NCI-H146 treated with DMSO at 0.1 percent for 48 hours (cell line): Measurements from ENCODE around the gene ZNF878.
A peak's percentile ranks its signal among the peaks of the same experiment; 100 is the strongest.
"Not testable (repeated sequence)": the region's sequence is repeated elsewhere in the genome, so short reads cannot be mapped to it uniquely, and the experiment has no call there.

Experiments
- DNase-seq: peaks from one replicate; lab custom pipeline; 2025; ENCODE audit not compliant: unreplicated experiment; lab: John Stamatoyannopoulos, UW

Gene ZNF878

GRCh38 chr19:12052497-12053169 lies at the start of gene ZNF878:
Gene ZNF878 (minus strand): TSS chr19:12052961. CDS start chr19:12052801, 160 bp downstream.
- DNase-seq = peak; percentile 98

- DNase-seq = no peak
These were observed 45.3 kb upstream of the ZNF878 start for GRCh38 chr19:12098040-12098439.

GRCh38 chr19:12095111-12095790 lies 42.5 kb upstream of the ZNF878 start:
- DNase-seq = no peak

- no peak for DNase-seq
These were observed 41.0 kb upstream of the ZNF878 start for GRCh38 chr19:12093777-12094176.

GRCh38 chr19:12092956-12093355 lies 40.2 kb upstream of the ZNF878 start:
- DNase-seq = no peak

GRCh38 chr19:12092065-12092867 lies 39.5 kb upstream of the ZNF878 start:
- peak; percentile 24 for DNase-seq

GRCh38 chr19:12090807-12091206 lies 38.0 kb upstream of the ZNF878 start:
- DNase-seq = peak; percentile 55

- no peak for DNase-seq
These were observed 32.5 kb upstream of the ZNF878 start for GRCh38 chr19:12085074-12085818.

- not testable (repeated sequence) for DNase-seq
These were observed 30.6 kb upstream of the ZNF878 start for GRCh38 chr19:12083336-12083735.

GRCh38 chr19:12077375-12077774 lies 24.6 kb upstream of the ZNF878 start:
- DNase-seq = no peak

GRCh38 chr19:12076331-12076730 lies 23.6 kb upstream of the ZNF878 start:
- DNase-seq = not testable (repeated sequence)

- DNase-seq = no peak
These were observed 22.9 kb upstream of the ZNF878 start for GRCh38 chr19:12075538-12076139.

- peak; percentile 87 for DNase-seq
These were observed 12.1 kb upstream of the ZNF878 start, which contains the start of gene ZNF844 for GRCh38 chr19:12064590-12065538. Gene ZNF844 (plus strand): TSS chr19:12064731. CDS start chr19:12064874, 143 bp downstream.

- DNase-seq = no peak
These were observed 3.0 kb upstream of the ZNF878 start for GRCh38 chr19:12055784-12056183.

GRCh38 chr19:12052091-12052496 lies 667 bp downstream of the ZNF878 start:
- DNase-seq = peak; percentile 36

- DNase-seq = no peak
These were observed 4.9 kb downstream of the ZNF878 start for GRCh38 chr19:12047868-12048267.

- no peak for DNase-seq
These were observed 8.9 kb downstream of the ZNF878 start for GRCh38 chr19:12043752-12044422.

GRCh38 chr19:12042893-12043292 lies 9.9 kb downstream of the ZNF878 start:
- DNase-seq = no peak
